ENCODE data around the gene HTR2A. TPM values are rescaled to one million over a fixed set of nuclear protein-coding genes. Genes with fewer than 3 reads are reported as not detected.

Gene HTR2A
- total and polyA plus RNA-seq, 10 of the 15 experiments (the other 5 are each of a cell fraction or from before 2014, with no cell fraction given) = not detected

DNA sequence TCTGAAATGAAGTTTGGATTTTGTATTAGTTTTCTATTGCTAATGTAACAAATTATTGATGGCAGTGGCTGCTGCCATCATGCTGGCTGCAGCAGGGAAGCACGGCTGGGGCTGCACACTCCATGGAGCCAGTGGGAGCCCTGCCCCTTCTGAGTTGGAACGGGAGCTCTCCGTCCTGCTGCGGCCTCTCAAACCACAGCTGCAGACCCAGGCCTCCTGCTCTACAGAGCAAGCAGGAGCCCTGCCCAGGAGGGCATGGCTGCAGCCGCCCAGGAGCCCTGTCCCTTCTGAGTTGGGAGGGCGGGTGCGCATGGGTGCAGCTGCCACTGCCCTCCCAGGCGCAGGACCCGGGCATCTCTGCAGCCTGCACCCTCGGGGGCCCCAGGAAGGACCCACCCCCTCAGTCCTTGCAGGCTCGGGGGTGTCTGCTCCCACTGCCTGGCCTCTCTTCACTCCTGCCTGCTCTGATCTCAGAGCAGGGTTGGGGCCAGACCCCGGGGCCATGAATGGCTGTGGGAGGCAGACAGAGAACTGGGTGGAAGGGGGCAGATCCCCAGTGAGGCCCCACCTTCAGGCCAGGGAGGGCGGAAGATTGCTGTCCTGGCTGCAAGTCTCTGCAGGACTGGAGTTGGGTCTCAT lies 78.9 kb downstream of the HTR2A start (continued):
- TF ChIP-seq, protein P1, sequence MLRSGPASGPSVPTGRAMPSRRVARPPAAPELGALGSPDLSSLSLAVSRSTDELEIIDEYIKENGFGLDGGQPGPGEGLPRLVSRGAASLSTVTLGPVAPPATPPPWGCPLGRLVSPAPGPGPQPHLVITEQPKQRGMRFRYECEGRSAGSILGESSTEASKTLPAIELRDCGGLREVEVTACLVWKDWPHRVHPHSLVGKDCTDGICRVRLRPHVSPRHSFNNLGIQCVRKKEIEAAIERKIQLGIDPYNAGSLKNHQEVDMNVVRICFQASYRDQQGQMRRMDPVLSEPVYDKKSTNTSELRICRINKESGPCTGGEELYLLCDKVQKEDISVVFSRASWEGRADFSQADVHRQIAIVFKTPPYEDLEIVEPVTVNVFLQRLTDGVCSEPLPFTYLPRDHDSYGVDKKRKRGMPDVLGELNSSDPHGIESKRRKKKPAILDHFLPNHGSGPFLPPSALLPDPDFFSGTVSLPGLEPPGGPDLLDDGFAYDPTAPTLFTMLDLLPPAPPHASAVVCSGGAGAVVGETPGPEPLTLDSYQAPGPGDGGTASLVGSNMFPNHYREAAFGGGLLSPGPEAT (IDR thresholded peaks at IDR 0.05; ENCODE audit: low read depth) = no peak
- no peak for TF ChIP-seq SUPT20H (IDR thresholded peaks at IDR 0.05; ENCODE audit: borderline replicate concordance, control insufficient read depth, low read depth, low read length)
- no peak for TF ChIP-seq EGR1 (IDR thresholded peaks at IDR 0.05; ENCODE audit: borderline replicate concordance in 1 of 2, low read depth in 2 of 2, low read length in 2 of 2)
- no peak for TF ChIP-seq SPI1 (IDR thresholded peaks at IDR 0.05; ENCODE audit: borderline replicate concordance, insufficient read depth, low read depth, low read length)
- TF ChIP-seq ASH2L (IDR thresholded peaks at IDR 0.05; ENCODE audit: borderline replicate concordance, low read depth) = no peak

DNA sequence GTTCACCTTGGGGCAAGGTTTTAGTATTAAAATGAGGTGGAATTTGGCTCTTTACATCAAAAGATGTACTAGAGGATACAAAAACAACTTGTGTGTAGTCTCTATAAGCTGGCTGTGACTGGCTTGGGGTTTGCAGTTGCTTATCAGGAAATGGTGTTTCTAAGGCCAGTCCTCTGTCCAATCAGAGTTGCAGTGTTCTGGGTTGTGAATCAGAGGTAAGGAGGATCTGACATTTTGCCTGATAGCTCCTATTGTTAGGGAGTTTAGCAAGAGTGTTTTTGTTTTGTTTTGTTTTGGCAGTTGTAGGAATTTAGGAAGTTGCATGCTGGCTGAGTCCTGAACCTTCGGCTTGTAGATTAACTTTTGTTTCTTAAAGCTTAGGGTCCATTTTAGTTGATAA lies 79.8 kb downstream of the HTR2A start:
- POLR2A ChIA-PET = no interaction called here
- no TSS peak for BruUV-seq (replicated peaks)
- in situ Hi-C loops (cut with MboI) (no loop called here), intact Hi-C loops (cut with micrococcal nuclease; ENCODE audit: unreplicated experiment) (no loop called here)
- H3K27ac ChIP-seq (ENCODE audit: control insufficient read depth, insufficient read depth) = no peak overlapping the region
- ATAC-seq (no peak), DNase-seq (ENCODE audit: low read depth, low spot score) (no peak), FAIRE-seq (no peak)
- H3K4me2 ChIP-seq (ENCODE audit: control insufficient read depth, insufficient read depth) = no peak overlapping the region
- WGBS (ENCODE audit: insufficient coverage, insufficient replicate concordance, low lambda C conversion rate, missing lambda C conversion rate) = 0% methylated on average over 1 of the region's 1 CpG
- CTCF ChIA-PET = no interaction called here
- no peak overlapping the region for H2AFZ ChIP-seq (ENCODE audit: control insufficient read depth, low read depth, low read length)
- RAD21 ChIA-PET (ENCODE audit: unreplicated experiment) = no interaction called here
- H3K27me3 ChIP-seq (replicated peaks in 1 of 2; ENCODE audit: control insufficient read depth in 2 of 2, insufficient read depth in 2 of 2, low read length in 1 of 2) = peaks cover 0 to 4% of the 10 kb centered on the region in 2 experiments; a peak in 1 of 4 replicates
- no peaks in the 10 kb centered on the region for H3K79me2 ChIP-seq (ENCODE audit: control insufficient read depth, insufficient read depth, low read length)
- H3K9ac ChIP-seq (ENCODE audit: control insufficient read depth, insufficient read depth, low read length) = no peak overlapping the region
- no peaks in the 10 kb centered on the region for H3K4me1 ChIP-seq (ENCODE audit: control insufficient read depth, insufficient read depth, low read length)
- SMC1A ChIA-PET (ENCODE audit: uncharacterized antibody, unreplicated experiment) = no interaction called here
- TF ChIP-seq RAD51 (IDR thresholded peaks at IDR 0.05) = no peak
- H3K4me3 ChIP-seq = no peak overlapping the region
- H3K36me3 ChIP-seq (ENCODE audit: control insufficient read depth in 2 of 2, insufficient read depth in 2 of 2, low read length in 1 of 2) = no peaks in the 10 kb centered on the region
- H4K20me1 ChIP-seq (ENCODE audit: control insufficient read depth, insufficient read depth) = no peaks in the 10 kb centered on the region
- peaks cover 9% of the 10 kb centered on the region; the same call in 2 of the 3 replicates for H3K9me3 ChIP-seq (replicated peaks; ENCODE audit: control insufficient read depth, insufficient read depth, low read length)

All from GM12878 (cell line).